Breast epithelium (tissue), 3 donors: ENCODE data around the gene GRB14.

Source experiments
- CTCF ChIP-seq, 3 donors: fragments of 450-650 bp; IDR thresholded peaks; one replicate each; pipeline ENCODE4 v1.5.1; 2016 to 2017; ENCODE audit warnings: antibody characterized with exemption in 3 of 3, mild to moderate bottlenecking in 3 of 3, moderate library complexity in 3 of 3
- POLR2A ChIP-seq: fragments of 450-650 bp; IDR thresholded peaks from one replicate; pipeline ENCODE4 v1.6.1; 2016; ENCODE audit warnings: antibody characterized with exemption, mild to moderate bottlenecking, moderate library complexity

GRCh38 chr2:164657129-164657528, 35.8 kb upstream of the GRB14 start:
- no peak for TF ChIP-seq POLR2A
- no peak for TF ChIP-seq CTCF (IDR thresholded peaks at IDR 0.05)
